GM12878 (cell line): ENCODE data around the gene NDRG2.

ENCODE experiments used
- BRCA1 ChIP-seq: IDR thresholded peaks from 2 replicates; pipeline ENCODE4 v1.6.1; 2011; ENCODE audit warnings: low read depth, low read length, improper control_type of control experiment
- CEBPB ChIP-seq, 2 experiments: fragments of 150-350 bp in 1 of 2; IDR thresholded peaks; 2 replicates each; pipeline ENCODE4 v1.6.1; 2012 to 2014; ENCODE audit warnings: low read depth in 2 of 2, low read length in 2 of 2, borderline replicate concordance in 1 of 2, inconsistent platforms in 1 of 2
- CREB1 ChIP-seq: IDR thresholded peaks from 2 replicates; pipeline ENCODE4 v1.6.1; 2012; ENCODE audit warnings: low read depth, mild to moderate bottlenecking, inconsistent platforms
- MXI1 ChIP-seq: fragments of 150-350 bp; IDR thresholded peaks from 2 replicates; pipeline ENCODE4 v1.6.1; 2011; ENCODE audit warnings: low read depth, mild to moderate bottlenecking, inconsistent platforms, low read length, improper control_type of control experiment
- PAX5 ChIP-seq: IDR thresholded peaks from 2 replicates; pipeline ENCODE4 v1.6.1; 2011; ENCODE audit warnings: low read depth, low read length, borderline replicate concordance
- POLR2A ChIP-seq: IDR thresholded peaks from 2 replicates; pipeline ENCODE4 v1.6.1; 2011; ENCODE audit warnings: low read depth, mild to moderate bottlenecking, low read length
- POLR2AphosphoS5 ChIP-seq: IDR thresholded peaks from 2 replicates; pipeline ENCODE4 v1.6.1; 2011; ENCODE audit warnings: mild to moderate bottlenecking, low read length, inconsistent platforms
- YBX1 ChIP-seq: fragments of 450-650 bp; IDR thresholded peaks from 2 replicates; pipeline ENCODE4 v1.6.1; 2016; ENCODE audit warnings: antibody characterized with exemption
- TF ChIP-seq, protein P1 (sequence below), 3 experiments: IDR thresholded peaks in 2 of 3; conservative IDR thresholded peaks in 1 of 3; 2 replicates each; pipeline ENCODE4 v1.5.1; 2011; ENCODE audit warnings: low read depth in 3 of 3, low read length in 3 of 3, mild to moderate bottlenecking in 3 of 3, control low read depth in 2 of 3, moderate library complexity in 2 of 3, inconsistent platforms in 1 of 3, mixed read lengths in 1 of 3; ENCODE audit not compliant: control insufficient read depth in 2 of 3, insufficient read depth in 1 of 3; ENCODE audit errors: extremely low read depth in 1 of 3

GRCh38 chr14:21026274-21026987 is 1.6 kb upstream of the NDRG2 start:
- TF ChIP-seq PAX5 (no peak), MXI1 (no peak), POLR2AphosphoS5 (no peak), BRCA1 (no peak), CEBPB (IDR thresholded peaks at IDR 0.05; ENCODE audit: borderline replicate concordance in 1 of 2, low read depth in 2 of 2, low read length in 2 of 2) (no peak), CREB1 (no peak), POLR2A (no peak), YBX1 (no peak)
- TF ChIP-seq, protein P1, sequence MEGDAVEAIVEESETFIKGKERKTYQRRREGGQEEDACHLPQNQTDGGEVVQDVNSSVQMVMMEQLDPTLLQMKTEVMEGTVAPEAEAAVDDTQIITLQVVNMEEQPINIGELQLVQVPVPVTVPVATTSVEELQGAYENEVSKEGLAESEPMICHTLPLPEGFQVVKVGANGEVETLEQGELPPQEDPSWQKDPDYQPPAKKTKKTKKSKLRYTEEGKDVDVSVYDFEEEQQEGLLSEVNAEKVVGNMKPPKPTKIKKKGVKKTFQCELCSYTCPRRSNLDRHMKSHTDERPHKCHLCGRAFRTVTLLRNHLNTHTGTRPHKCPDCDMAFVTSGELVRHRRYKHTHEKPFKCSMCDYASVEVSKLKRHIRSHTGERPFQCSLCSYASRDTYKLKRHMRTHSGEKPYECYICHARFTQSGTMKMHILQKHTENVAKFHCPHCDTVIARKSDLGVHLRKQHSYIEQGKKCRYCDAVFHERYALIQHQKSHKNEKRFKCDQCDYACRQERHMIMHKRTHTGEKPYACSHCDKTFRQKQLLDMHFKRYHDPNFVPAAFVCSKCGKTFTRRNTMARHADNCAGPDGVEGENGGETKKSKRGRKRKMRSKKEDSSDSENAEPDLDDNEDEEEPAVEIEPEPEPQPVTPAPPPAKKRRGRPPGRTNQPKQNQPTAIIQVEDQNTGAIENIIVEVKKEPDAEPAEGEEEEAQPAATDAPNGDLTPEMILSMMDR (IDR thresholded peaks at IDR 0.05 in 2 of 3, conservative IDR thresholded peaks at IDR 0.05 in 1 of 3; ENCODE audit: control insufficient read depth in 2 of 3, extremely low read depth in 1 of 3, insufficient read depth in 1 of 3, low read depth in 3 of 3, low read length in 3 of 3): no peak
